ENCODE results near the gene ITPR1. TPM values are rescaled to one million over a fixed set of nuclear protein-coding genes. Genes with fewer than 3 reads are reported as not detected.

The ITPR1 gene
- total and polyA plus RNA-seq, 4 donors, result 3.7 to 39.4 (median 8.2) TPM

DNA sequence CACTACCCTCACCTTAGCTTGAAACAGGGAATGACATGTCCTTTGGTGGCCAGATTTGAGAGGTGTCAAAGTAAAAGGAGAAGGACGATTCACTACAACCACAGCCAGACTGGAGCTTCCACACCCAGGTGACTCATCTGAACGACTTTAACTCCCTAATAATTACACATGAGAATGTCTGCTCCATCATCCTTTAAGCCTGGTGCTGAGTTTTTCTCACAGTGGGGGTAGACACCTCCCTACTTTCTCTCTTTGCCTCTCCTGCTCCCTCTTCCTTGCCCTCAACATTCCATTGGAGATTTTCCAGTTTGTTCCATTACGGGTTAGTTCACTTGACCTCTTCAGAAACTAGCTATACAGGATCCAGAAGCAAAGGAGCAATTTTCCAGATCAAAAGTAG is 331.8 kb downstream of the ITPR1 start:
- 61% methylated on average over 3 of the region's 3 CpGs for WGBS
- peak overlapping the region in 1 of 2 donors; percentile 68 for H3K27ac ChIP-seq (ENCODE audit: low read depth in 1 of 2, low read length in 2 of 2)
- no peak overlapping the region for H3K4me3 ChIP-seq (ENCODE audit: low read depth in 1 of 3, low read length in 3 of 3)
- no peak for DNase-seq (ENCODE audit: low spot score)
- no peaks in the 10 kb centered on the region for H3K27me3 ChIP-seq (ENCODE audit: control insufficient read depth in 4 of 4, insufficient read depth in 4 of 4, low read length in 3 of 4)
- H3K9ac ChIP-seq (ENCODE audit: low read depth in 1 of 2, low read length in 2 of 2), result no peak overlapping the region
- no peak for TF ChIP-seq JUND (IDR thresholded peaks at IDR 0.05)
- TF ChIP-seq, protein P1, sequence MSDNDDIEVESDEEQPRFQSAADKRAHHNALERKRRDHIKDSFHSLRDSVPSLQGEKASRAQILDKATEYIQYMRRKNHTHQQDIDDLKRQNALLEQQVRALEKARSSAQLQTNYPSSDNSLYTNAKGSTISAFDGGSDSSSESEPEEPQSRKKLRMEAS (IDR thresholded peaks at IDR 0.05), result no peak
- no peak for TF ChIP-seq NR2F2 (IDR thresholded peaks at IDR 0.05)
- no peak for TF ChIP-seq EGR1 (IDR thresholded peaks at IDR 0.05; ENCODE audit: low read depth in 2 of 2)
- TF ChIP-seq YY1 (IDR thresholded peaks at IDR 0.05), result no peak
- no peak for TF ChIP-seq FOXA2 (IDR thresholded peaks at IDR 0.05)
- no peak for TF ChIP-seq HNF4G (IDR thresholded peaks at IDR 0.05)
- TF ChIP-seq GABPA (IDR thresholded peaks at IDR 0.05 in 1 of 2, conservative IDR thresholded peaks at IDR 0.05 in 1 of 2), result no peak
- TF ChIP-seq CTCF (IDR thresholded peaks at IDR 0.05; ENCODE audit: low read depth, low read length, missing input control), result no peak
- no peak for TF ChIP-seq REST (IDR thresholded peaks at IDR 0.05)
- TF ChIP-seq, protein P2, sequence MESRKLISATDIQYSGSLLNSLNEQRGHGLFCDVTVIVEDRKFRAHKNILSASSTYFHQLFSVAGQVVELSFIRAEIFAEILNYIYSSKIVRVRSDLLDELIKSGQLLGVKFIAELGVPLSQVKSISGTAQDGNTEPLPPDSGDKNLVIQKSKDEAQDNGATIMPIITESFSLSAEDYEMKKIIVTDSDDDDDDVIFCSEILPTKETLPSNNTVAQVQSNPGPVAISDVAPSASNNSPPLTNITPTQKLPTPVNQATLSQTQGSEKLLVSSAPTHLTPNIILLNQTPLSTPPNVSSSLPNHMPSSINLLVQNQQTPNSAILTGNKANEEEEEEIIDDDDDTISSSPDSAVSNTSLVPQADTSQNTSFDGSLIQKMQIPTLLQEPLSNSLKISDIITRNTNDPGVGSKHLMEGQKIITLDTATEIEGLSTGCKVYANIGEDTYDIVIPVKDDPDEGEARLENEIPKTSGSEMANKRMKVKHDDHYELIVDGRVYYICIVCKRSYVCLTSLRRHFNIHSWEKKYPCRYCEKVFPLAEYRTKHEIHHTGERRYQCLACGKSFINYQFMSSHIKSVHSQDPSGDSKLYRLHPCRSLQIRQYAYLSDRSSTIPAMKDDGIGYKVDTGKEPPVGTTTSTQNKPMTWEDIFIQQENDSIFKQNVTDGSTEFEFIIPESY (IDR thresholded peaks at IDR 0.05), result no peak
- TF ChIP-seq HNF4A (conservative IDR thresholded peaks at IDR 0.05), result no peak
- TF ChIP-seq RAD21 (IDR thresholded peaks at IDR 0.05), result no peak
- TF ChIP-seq SP1 (IDR thresholded peaks at IDR 0.05), result no peak
- TF ChIP-seq, protein P3, sequence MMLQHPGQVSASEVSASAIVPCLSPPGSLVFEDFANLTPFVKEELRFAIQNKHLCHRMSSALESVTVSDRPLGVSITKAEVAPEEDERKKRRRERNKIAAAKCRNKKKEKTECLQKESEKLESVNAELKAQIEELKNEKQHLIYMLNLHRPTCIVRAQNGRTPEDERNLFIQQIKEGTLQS (IDR thresholded peaks at IDR 0.05), result no peak
- no peak for TF ChIP-seq FOXA1 (IDR thresholded peaks at IDR 0.05)
- no peak for TF ChIP-seq RXRA (IDR thresholded peaks at IDR 0.05)
- TF ChIP-seq TAF1 (conservative IDR thresholded peaks at IDR 0.05), result no peak
- no peaks in the 10 kb centered on the region for H3K36me3 ChIP-seq (ENCODE audit: control insufficient read depth in 4 of 4, insufficient read depth in 3 of 4, low read depth in 1 of 4, low read length in 3 of 4)
- peaks cover 0 to 19% (median 12%) of the 10 kb centered on the region in 4 donors for H3K4me1 ChIP-seq (ENCODE audit: control insufficient read depth in 4 of 4, insufficient read depth in 4 of 4, low read length in 3 of 4)
- H3K9me3 ChIP-seq (ENCODE audit: control insufficient read depth in 4 of 4, low read length in 3 of 4), result no peaks in the 10 kb centered on the region
